GM12874 (cell line): ENCODE data around the gene CCNY.

Experiments
- TF ChIP-seq, protein P1 (sequence below): IDR thresholded peaks from 2 replicates; pipeline ENCODE4 v1.5.1; 2011; ENCODE audit warnings: low read depth, mild to moderate bottlenecking, control low read depth, low read length, moderate library complexity; ENCODE audit not compliant: insufficient read depth

CCNY gene

DNA sequence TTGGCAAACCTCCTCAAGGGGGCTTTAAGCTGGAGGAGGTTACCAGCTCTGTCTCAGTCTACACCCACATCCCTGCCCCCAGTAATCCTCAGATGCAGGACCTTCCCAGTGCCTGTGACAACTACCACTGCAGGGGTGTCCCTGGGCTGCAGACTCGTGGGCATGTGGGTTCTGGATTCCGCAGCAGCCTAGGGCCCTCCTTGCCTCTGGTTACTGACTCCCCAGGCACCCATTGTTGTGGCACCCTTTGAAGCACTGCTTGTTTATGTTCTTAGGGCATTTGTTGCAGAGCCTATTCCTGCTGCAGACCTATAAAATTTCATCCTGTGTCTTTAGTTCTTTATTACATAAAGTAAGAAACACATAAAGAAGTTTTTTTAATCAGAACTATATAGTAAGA is 217.7 kb downstream of the CCNY start:
- TF ChIP-seq, protein P1, sequence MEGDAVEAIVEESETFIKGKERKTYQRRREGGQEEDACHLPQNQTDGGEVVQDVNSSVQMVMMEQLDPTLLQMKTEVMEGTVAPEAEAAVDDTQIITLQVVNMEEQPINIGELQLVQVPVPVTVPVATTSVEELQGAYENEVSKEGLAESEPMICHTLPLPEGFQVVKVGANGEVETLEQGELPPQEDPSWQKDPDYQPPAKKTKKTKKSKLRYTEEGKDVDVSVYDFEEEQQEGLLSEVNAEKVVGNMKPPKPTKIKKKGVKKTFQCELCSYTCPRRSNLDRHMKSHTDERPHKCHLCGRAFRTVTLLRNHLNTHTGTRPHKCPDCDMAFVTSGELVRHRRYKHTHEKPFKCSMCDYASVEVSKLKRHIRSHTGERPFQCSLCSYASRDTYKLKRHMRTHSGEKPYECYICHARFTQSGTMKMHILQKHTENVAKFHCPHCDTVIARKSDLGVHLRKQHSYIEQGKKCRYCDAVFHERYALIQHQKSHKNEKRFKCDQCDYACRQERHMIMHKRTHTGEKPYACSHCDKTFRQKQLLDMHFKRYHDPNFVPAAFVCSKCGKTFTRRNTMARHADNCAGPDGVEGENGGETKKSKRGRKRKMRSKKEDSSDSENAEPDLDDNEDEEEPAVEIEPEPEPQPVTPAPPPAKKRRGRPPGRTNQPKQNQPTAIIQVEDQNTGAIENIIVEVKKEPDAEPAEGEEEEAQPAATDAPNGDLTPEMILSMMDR: no peak

DNA sequence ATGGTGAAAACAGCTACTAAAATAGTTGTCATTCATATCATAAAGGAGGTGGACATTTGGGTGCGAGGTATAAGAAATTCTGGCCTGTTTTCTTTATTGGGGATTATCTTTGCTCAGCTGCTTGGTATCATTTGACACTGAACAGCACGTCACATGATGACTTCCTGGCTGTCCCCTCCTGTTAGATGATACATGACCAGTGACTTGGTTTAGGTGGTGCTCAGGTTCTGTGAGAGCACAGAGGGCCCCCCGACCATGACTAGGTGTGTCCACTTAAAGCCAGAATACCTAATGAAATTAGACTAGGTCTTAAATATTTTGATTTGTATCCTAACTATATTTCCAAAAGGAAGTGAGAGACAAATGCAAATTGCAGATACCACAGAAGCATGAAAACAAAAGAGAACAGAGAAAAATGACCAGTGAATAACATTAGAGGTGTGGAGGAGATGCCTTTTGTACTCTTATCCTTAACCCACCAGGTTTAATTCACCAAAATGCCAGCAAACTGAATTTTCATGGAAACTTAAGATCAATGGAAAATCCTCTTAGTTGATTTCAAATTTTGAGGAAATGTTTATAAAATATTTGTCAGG is 218.2 kb downstream of the CCNY start:
- TF ChIP-seq, protein P1: no peak

DNA sequence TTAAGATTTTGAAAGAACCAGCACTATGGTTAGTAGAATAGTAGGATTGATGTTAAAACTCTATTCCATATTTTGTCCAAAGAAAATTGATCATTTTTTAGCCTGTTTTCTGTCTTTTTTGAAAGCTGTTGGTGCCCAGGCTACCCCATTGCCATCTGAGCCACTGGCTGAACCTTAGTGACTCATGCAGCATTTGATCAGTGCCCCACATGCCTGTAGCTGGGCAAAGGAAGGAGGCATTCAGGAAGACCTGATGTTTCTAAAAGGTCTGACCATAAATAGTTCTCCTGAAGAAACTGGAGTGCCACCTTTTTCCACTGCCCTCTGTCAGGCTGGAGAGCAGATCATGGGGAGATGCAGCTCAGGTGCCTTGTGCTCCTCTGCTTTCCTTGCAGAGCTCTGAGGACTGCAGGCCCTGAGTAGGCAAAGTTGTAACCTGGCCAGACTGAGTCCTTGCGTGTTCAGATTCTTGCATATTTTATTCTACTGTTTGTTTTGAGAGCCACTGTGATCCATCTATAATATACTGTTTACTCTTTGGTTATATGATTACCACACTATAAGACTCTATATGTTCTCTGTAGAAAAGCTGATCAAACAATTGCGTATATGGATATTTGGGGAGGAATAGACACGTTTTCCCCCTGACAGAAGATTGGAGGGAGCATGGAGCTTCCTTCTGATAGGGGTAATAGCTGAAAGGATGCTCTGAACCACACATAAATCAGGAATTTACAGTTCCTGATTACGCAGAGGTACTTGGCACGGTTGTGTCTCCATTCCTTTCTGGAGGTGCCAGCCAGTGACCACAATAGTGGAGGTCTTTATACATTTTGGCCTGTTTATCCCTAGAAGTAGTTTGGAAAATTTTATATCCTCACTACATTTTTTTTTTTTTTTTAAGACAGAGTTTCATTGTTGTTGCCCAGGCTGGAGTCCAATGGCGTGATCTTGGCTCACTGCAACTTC is 219.9 kb downstream of the CCNY start:
- TF ChIP-seq, protein P1: no peak

DNA sequence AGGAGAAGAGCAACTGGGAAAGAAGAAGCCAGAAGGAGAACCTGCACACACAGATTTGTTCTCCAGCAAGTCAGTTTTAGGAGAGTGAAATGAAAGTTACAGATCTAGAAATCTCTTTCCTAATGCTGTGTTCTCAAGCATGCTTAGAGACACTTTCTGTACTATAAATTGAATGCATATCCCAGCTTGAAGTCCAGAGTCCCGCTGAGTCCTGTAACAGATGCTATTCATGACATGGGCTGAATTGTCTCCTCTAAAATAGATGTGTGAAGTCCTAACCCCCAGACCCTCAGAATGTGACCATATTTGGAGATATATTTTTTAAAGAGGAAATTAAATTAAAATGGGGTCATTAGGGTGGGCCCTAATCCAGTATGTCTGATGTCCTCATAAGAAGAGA is 222.0 kb downstream of the CCNY start:
- TF ChIP-seq, protein P1: no peak

DNA sequence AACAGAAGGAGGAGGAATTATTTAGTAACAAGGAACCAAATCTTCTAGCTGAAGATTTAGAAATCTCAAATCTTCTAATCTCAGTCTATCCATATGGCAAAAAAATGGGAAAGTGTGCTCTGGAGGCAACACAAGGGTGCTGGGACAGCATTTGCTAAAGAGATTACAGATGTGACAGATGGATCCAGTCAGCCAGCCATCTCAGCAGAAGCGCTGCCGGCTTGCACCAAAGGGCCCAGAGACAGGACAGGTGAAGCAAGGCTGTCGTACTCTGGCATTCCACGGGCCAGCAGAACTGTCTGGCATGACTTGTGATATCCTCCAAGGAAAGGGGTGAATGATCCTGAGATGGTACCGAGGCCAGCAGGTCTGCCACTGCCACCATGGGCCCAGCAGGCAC is 223.1 kb downstream of the CCNY start:
- TF ChIP-seq, protein P1: no peak

DNA sequence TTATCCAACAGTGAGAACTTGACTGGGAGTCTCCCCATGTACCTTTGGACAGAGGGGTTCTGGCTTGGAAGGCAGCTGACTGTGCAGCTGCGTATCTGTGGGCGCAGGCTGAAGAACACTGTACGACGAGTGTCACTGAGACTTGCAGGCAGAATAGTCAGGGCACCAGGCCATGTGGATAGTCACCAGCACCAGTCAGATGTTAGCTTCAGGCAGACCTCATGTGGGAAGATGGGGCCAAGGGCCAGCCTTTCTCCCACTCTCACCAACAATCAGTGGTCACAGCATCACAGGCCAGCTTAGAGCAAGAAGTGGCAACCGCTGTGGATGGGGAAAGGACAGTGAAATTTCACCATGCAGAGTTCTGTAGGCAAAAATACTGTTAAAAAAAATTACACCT is 225.4 kb downstream of the CCNY start:
- TF ChIP-seq, protein P1: no peak

DNA sequence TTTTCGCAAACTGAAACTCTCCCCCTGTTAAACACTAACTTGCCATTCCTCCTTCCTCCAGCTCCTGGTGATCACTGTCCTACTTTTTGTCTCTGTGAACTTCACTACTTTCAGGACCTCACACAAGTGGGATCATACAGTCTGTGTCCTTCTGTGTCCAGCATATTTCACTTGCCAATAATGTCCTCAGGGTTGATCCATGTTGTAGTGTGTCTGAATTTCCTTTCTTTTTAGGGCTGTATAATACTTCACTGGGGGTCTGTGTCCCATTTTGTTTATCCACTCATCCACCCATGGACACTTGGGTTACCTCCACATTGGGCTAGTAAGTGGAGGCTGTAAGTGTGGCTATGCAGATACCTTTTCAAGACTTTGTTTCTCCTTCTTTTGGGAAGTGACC is 226.1 kb downstream of the CCNY start:
- TF ChIP-seq, protein P1: no peak
